ENCODE measurements around the gene PRR12.

The PRR12 gene

GRCh38 chr19:49566302-49566701 lies 24.7 kb upstream of the PRR12 start:
- DNase-seq, result no peak

- no peak for DNase-seq
Measured at GRCh38 chr19:49567861-49568441, 23.0 kb upstream of the PRR12 start.

- DNase-seq, result peak; percentile 81
Measured at GRCh38 chr19:49570138-49570856, 20.7 kb upstream of the PRR12 start.

GRCh38 chr19:49570997-49571676 lies 19.8 kb upstream of the PRR12 start:
- DNase-seq, result peak; percentile 39

GRCh38 chr19:49573009-49573408 lies 18.0 kb upstream of the PRR12 start:
- DNase-seq, result no peak

GRCh38 chr19:49573425-49573824 lies 17.6 kb upstream of the PRR12 start:
- DNase-seq, result no peak

- no peak for DNase-seq
Measured at GRCh38 chr19:49574206-49574755, 16.7 kb upstream of the PRR12 start.

GRCh38 chr19:49579193-49579592 lies 11.8 kb upstream of the PRR12 start:
- no peak for DNase-seq

- no peak for DNase-seq
Measured at GRCh38 chr19:49579947-49580263, 11.1 kb upstream of the PRR12 start.

- DNase-seq, result peak; percentile 94
Measured at GRCh38 chr19:49580264-49581006, 10.5 kb upstream of the PRR12 start, which contains the start of gene NOSIP. Gene NOSIP, minus strand, starts transcription at chr19:49580556. Its CDS starts 19,865 bp downstream, at chr19:49560691.

GRCh38 chr19:49581007-49581508 lies 9.9 kb upstream of the PRR12 start, which contains the start of gene PRRG2:
Gene PRRG2, plus strand, starts transcription at chr19:49581316. Its CDS starts 1,904 bp downstream, at chr19:49583220.
- DNase-seq, result no peak

- DNase-seq, result no peak
Measured at GRCh38 chr19:49583239-49583638, 7.7 kb upstream of the PRR12 start.

GRCh38 chr19:49585023-49585422 lies 6.0 kb upstream of the PRR12 start:
- no peak for DNase-seq

GRCh38 chr19:49587227-49587626 lies 3.8 kb upstream of the PRR12 start:
- no peak for DNase-seq

GRCh38 chr19:49588365-49589122 lies 2.4 kb upstream of the PRR12 start:
- no peak for DNase-seq

- DNase-seq, result no peak
Measured at GRCh38 chr19:49589502-49589905, 1.5 kb upstream of the PRR12 start.

- DNase-seq, result peak; percentile 98
Measured at GRCh38 chr19:49590071-49590970, 661 bp upstream of the PRR12 start.

GRCh38 chr19:49591731-49592485 lies 926 bp downstream of the PRR12 start:
- DNase-seq, result no peak

GRCh38 chr19:49592486-49593232 lies 1.7 kb downstream of the PRR12 start:
- DNase-seq, result no peak

All from DMS 273 treated with DMSO at 0.1 percent for 48 hours (cell line).